Ovary (tissue), 9 donors: ENCODE measurements around the gene TRPM3. TPM values are rescaled to one million over a fixed set of nuclear protein-coding genes. Genes with fewer than 3 reads are reported as not detected.
"Not testable (repeated sequence)": the region's sequence is repeated elsewhere in the genome, so short reads cannot be mapped to it uniquely, and the experiment has no call there.

ENCODE experiments used
- DNase-seq, 5 donors: peaks; one replicate each; pipeline ENCODE4 v3.0.0-alpha.2; 2019 to 2020
- H3K27ac ChIP-seq, 2 donors: fragments of 200-600 bp; one replicate each; pipeline versions ENCODE4 v1.5.1 to v1.8.0; 2019 to 2022
- H3K27me3 ChIP-seq: fragments of 200-600 bp; one replicate; pipeline ENCODE4 v1.8.0; 2022
- H3K36me3 ChIP-seq: fragments of 200-600 bp; sonication (generic); one replicate; pipeline ENCODE4 v1.5.1; 2019
- H3K4me1 ChIP-seq: one replicate; pipeline ENCODE4 v1.8.1; 2013; ENCODE audit warnings: mild to moderate bottlenecking, moderate library complexity; ENCODE audit not compliant: insufficient read depth
- H3K4me3 ChIP-seq: fragments of 200-600 bp; sonication (generic); one replicate; pipeline ENCODE4 v1.5.1; 2017
- H3K9me3 ChIP-seq, 2 donors: fragments of 200-600 bp in 1 of 2; sonication (generic) in 1 of 2; one replicate each; pipeline versions ENCODE4 v1.5.1 to v1.8.1; 2013 to 2019; ENCODE audit warnings: mild to moderate bottlenecking in 1 of 2, moderate library complexity in 1 of 2
- CTCF ChIP-seq, 3 donors: fragments of 450-650 bp in 2 of 3; fragments of 200-600 bp in 1 of 3; IDR thresholded peaks; one replicate each; pipeline versions ENCODE4 v1.5.1 to v1.8.0; 2016 to 2022; ENCODE audit warnings: antibody characterized with exemption in 3 of 3, mild to moderate bottlenecking in 1 of 3
- EP300 ChIP-seq: sonication (generic); formaldehyde crosslinking; IDR thresholded peaks from one replicate; pipeline ENCODE4 v1.6.1; 2017; ENCODE audit warnings: antibody characterized with exemption
- POLR2A ChIP-seq: fragments of 450-650 bp; IDR thresholded peaks from one replicate; pipeline ENCODE4 v1.6.1; 2017; ENCODE audit warnings: antibody characterized with exemption, mild to moderate bottlenecking, moderate library complexity
- WGBS, 3 donors: extraction: QIAGEN DNeasy Blood & Tissue Kit in 1 of 3; methylation state at CpG; one replicate each; pipeline versions ENCODE4 v1.1.5 to v1.1.7; 2013 to 2017; 5-methylcytosine and 5-hydroxymethylcytosine counted together
- intact Hi-C, 4 donors: fragments of 100-400 bp; cut with DNase I; formaldehyde crosslinking; loops; one replicate each; pipeline versions ENCODE4 v1.11.0 to v1.15.1; 2022 to 2023
- polyA plus RNA-seq, 2 donors: library from polyadenylated mRNA; stranded (reverse); fragments of 200-250 nt in 1 of 2; fragments of 350-450 nt in 1 of 2; fragmentation: Illumina TruSeq in 1 of 2; extraction: RNeasy Lipid Tissue Mini Kit (QIAGEN cat#74804) in 1 of 2; gene quantifications; one replicate each; pipeline ENCODE4 v1.2.3, GENCODE V29; 2013 to 2014
- total RNA-seq, 7 donors: library from RNA; depleted of rRNA in 2 of 7; stranded (reverse); fragments of >200 nt in 2 of 7; fragmentation: NEBNext Ultra II Directional in 3 of 7; extraction: Animal tissue kit (Norgen Biotek cat#: 25700) in 3 of 7; gene quantifications; one replicate each; pipeline versions ENCODE4 v1.1.0 to v1.2.4, GENCODE V29; 2016 to 2023
- donor health status: DM: no; HTN: no; CAD: no; lungs with moderate emphysema.
- donor health status: DM: no; HTN: no; CAD: no.
- donor health status: Bipolar disorder and iron deficiency.
- donor health status: DM: yes; HTN: yes; CAD: no.
- donor health status: DM: no; HTN: no; CAD: no.
- donor health status: DM: yes; HTN: yes; CAD: no.

The TRPM3 gene
- total and polyA plus RNA-seq, 9 donors = 0.80 to 18.5 (median 4.6) TPM

- H3K9me3 ChIP-seq = no peaks in the 10 kb centered on the region
- intact Hi-C loops = loop anchor here in 1 of 4 donors (10.0 kb wide), 1 partner anchor 619 kb away; no protein-coding TSS in a partner anchor
- WGBS, 3 donors = 77 to 82% (median 79%) methylated on average over 3 of the region's 3 CpGs
- TF ChIP-seq EP300 (no peak), POLR2A (no peak), CTCF (IDR thresholded peaks at IDR 0.05) (no peak)
- no peaks in the 10 kb centered on the region for H3K27me3 ChIP-seq
- DNase-seq = no peak
- H3K27ac ChIP-seq = no peak overlapping the region
- H3K36me3 ChIP-seq = no peaks in the 10 kb centered on the region
- H3K4me1 ChIP-seq = no peaks in the 10 kb centered on the region
- no peak overlapping the region for H3K4me3 ChIP-seq
These were observed 485.6 kb downstream of the TRPM3 start for GRCh38 chr9:70635790-70636189.

GRCh38 chr9:70634696-70635095 lies 486.7 kb downstream of the TRPM3 start:
- Histone ChIP-seq H3K36me3 (no peaks in the 10 kb centered on the region), H3K4me1 (no peaks in the 10 kb centered on the region), H3K9me3 (no peaks in the 10 kb centered on the region), H3K27me3 (no peaks in the 10 kb centered on the region), H3K4me3 (no peak overlapping the region), H3K27ac (no peak overlapping the region)
- TF ChIP-seq POLR2A (no peak), EP300 (no peak), CTCF (IDR thresholded peaks at IDR 0.05) (no peak)
- intact Hi-C loops = loop anchor here in 1 of 4 donors (10.0 kb wide), 1 partner anchor 620 kb away; no protein-coding TSS in a partner anchor
- WGBS, 3 donors = 89 to 92% (median 91%) methylated on average over 4 of the region's 4 CpGs
- no peak for DNase-seq

GRCh38 chr9:70630971-70631370 lies 490.4 kb downstream of the TRPM3 start:
- no peaks in the 10 kb centered on the region for H3K4me1 ChIP-seq
- intact Hi-C loops = loop anchor here in 1 of 4 donors (10.0 kb wide), 1 partner anchor 624 kb away; no protein-coding TSS in a partner anchor
- H3K36me3 ChIP-seq = no peaks in the 10 kb centered on the region
- H3K27ac ChIP-seq = no peak overlapping the region
- DNase-seq = no peak
- no peaks in the 10 kb centered on the region for H3K27me3 ChIP-seq
- H3K4me3 ChIP-seq = no peak overlapping the region
- 84 to 91% (median 85%) methylated on average over 3 of the region's 3 CpGs for WGBS, 3 donors
- H3K9me3 ChIP-seq = no peaks in the 10 kb centered on the region
- TF ChIP-seq POLR2A (no peak), EP300 (no peak), CTCF (IDR thresholded peaks at IDR 0.05) (no peak)

- H3K4me3 ChIP-seq, H3K27me3 ChIP-seq, DNase-seq, H3K27ac ChIP-seq, H3K9me3 ChIP-seq, H3K36me3 ChIP-seq, intact Hi-C loops, H3K4me1 ChIP-seq: not testable (repeated sequence)
- 54 to 61% (median 56%) methylated on average over 15 of the region's 15 CpGs for WGBS, 3 donors
These were observed 492.2 kb downstream of the TRPM3 start for GRCh38 chr9:70629080-70629685.

GRCh38 chr9:70625078-70625477 lies 496.3 kb downstream of the TRPM3 start:
- no peaks in the 10 kb centered on the region for H3K27me3 ChIP-seq
- no peak overlapping the region for H3K4me3 ChIP-seq
- DNase-seq = no peak
- H3K9me3 ChIP-seq = no peaks in the 10 kb centered on the region
- intact Hi-C loops = no loop called here
- TF ChIP-seq POLR2A (no peak), EP300 (no peak), CTCF (IDR thresholded peaks at IDR 0.05) (no peak)
- no peaks in the 10 kb centered on the region for H3K4me1 ChIP-seq
- no peak overlapping the region for H3K27ac ChIP-seq
- 78 to 82% (median 78%) methylated on average over 13 of the region's 13 CpGs for WGBS, 3 donors
- no peaks in the 10 kb centered on the region for H3K36me3 ChIP-seq
